H1 (cell line): ENCODE results near the gene SH3PXD2B. TPM values are rescaled to one million over a fixed set of nuclear protein-coding genes. Genes with fewer than 3 reads are reported as not detected.

Source experiments
- BACH1 ChIP-seq: IDR thresholded peaks from 2 replicates; pipeline ENCODE4 v1.6.1; 2012; ENCODE audit warnings: low read length, improper control_type of control experiment
- MAX ChIP-seq: IDR thresholded peaks from 2 replicates; pipeline ENCODE4 v1.6.1; 2012; ENCODE audit warnings: inconsistent platforms
- TBP ChIP-seq: IDR thresholded peaks from 2 replicates; pipeline ENCODE4 v1.6.1; 2011; ENCODE audit warnings: low read depth, low read length, improper control_type of control experiment
- ZNF274 ChIP-seq: IDR thresholded peaks from 2 replicates; pipeline ENCODE4 v1.7.0; 2012; ENCODE audit warnings: low read length, borderline replicate concordance; ENCODE audit errors: extremely low read depth
- polyA plus RNA-seq, 7 experiments: library from polyadenylated mRNA; depleted of rRNA in 3 of 7; stranded (reverse) in 5 of 7; unstranded in 2 of 7; fragments of >200 nt in 5 of 7; fragments of 200-250 nt in 2 of 7; gene quantifications; 1 replicate in 5 of 7; 2 replicates in 1 of 7; 4 replicates in 1 of 7; pipeline versions ENCODE4 v1.2.1 to v1.2.3, GENCODE V29; 2011 to 2013; ENCODE audit warnings: missing spikeins in 2 of 7, mixed read lengths in 2 of 7
- total RNA-seq: library from RNA; stranded (reverse); fragmentation: NEBNext Ultra II Directional; extraction: Animal tissue kit (Norgen Biotek cat#: 25700); gene quantifications from 2 replicates; pipeline ENCODE4 v1.2.1, GENCODE V29; 2021

The SH3PXD2B gene
- total and polyA plus RNA-seq, 2 of the 8 experiments (the other 6 are each of a cell fraction or from before 2014, with no cell fraction given) = 32.9 to 72.9 TPM

- TF ChIP-seq TBP (no peak), BACH1 (no peak), MAX (no peak), ZNF274 (no peak)
Observed at GRCh38 chr5:172335721-172336120, 118.6 kb downstream of the SH3PXD2B start (continued).
